HepG2 (cell line): ENCODE measurements around the gene TMEM145. TPM values are rescaled to one million over a fixed set of nuclear protein-coding genes. Genes with fewer than 3 reads are reported as not detected.

Experiments used
- ATAC-seq: fragments of 200-7000 bp; cut with Tn5 transposase; 3 replicates; pipeline ENCODE4 v1.9.1; 2020; ENCODE audit warnings: mild to moderate bottlenecking, moderate library complexity
- BruUV-seq: library from RNA; stranded (reverse); fragments of 400-500 nt; replicated peaks from 2 replicates; lab custom pipeline; 2021; lab: Mats Ljungman, UMichigan
- CTCF ChIA-PET: fragments of 300-600 bp; formaldehyde crosslinking; extraction: SDS; loops from one replicate; lab custom pipeline; 2021; ENCODE audit warnings: low total read pairs, inconsistent platforms, low intra/inter-chr PET ratio; lab: Yijun Ruan, JAX
- POLR2A ChIA-PET: fragments of 350-600 bp; sonication (Branson Sonifier 250); formaldehyde crosslinking; loops from one replicate; lab custom pipeline; 2020; ENCODE audit warnings: antibody characterized with exemption, inconsistent platforms; lab: Yijun Ruan, JAX
- DNase-seq: peaks from one replicate; pipeline ENCODE4 v3.0.0-alpha.2; 2015; ENCODE audit warnings: low spot score
- FAIRE-seq: peaks from 3 replicates; lab custom pipeline; 2011; peaks lifted over from hg19 to GRCh38; lab: Jason Lieb, UNC
- H2AFZ ChIP-seq: one replicate; pipeline ENCODE4 v1.6.1; 2011; ENCODE audit warnings: low read length, inconsistent platforms
- H3K27ac ChIP-seq: fragments of 300-600 bp; 3 replicates; pipeline ENCODE4 v1.8.0; 2011; ENCODE audit warnings: mixed run types, mild to moderate bottlenecking, mixed read lengths, low read length, inconsistent platforms; ENCODE audit not compliant: insufficient read depth; ENCODE audit errors: extremely low read length
- H3K27me3 ChIP-seq, 2 experiments: fragments of 200-600 bp in 1 of 2; 2 replicates in 1 of 2; 3 replicates in 1 of 2; pipeline versions ENCODE4 v1.6.0 to v1.8.0; 2011; ENCODE audit warnings: low read length in 2 of 2, mild to moderate bottlenecking in 2 of 2, moderate library complexity in 2 of 2, inconsistent platforms in 1 of 2; ENCODE audit not compliant: insufficient read depth in 2 of 2, control insufficient read depth in 1 of 2
- H3K36me3 ChIP-seq, 2 experiments: fragments of 200-600 bp in 1 of 2; replicated peaks in 1 of 2; 2 replicates in 1 of 2; 3 replicates in 1 of 2; pipeline versions ENCODE4 v1.5.1 to v1.8.0; 2011; ENCODE audit warnings: low read length in 2 of 2, inconsistent platforms in 1 of 2; ENCODE audit not compliant: insufficient read depth in 2 of 2, control insufficient read depth in 1 of 2
- H3K4me1 ChIP-seq: 2 replicates; pipeline ENCODE4 v1.5.1; 2012; ENCODE audit warnings: low read length, inconsistent platforms; ENCODE audit not compliant: insufficient read depth
- H3K4me2 ChIP-seq: 2 replicates; pipeline ENCODE4 v1.6.0; 2011; ENCODE audit warnings: low read depth, low read length, inconsistent platforms
- H3K4me3 ChIP-seq, 3 experiments: fragments of 200-600 bp in 1 of 3; sonication (generic), shearing (Covaris generic) in 1 of 3; replicated peaks in 1 of 3; 2 replicates each; pipeline ENCODE4 v1.5.1; 2011 to 2016; ENCODE audit warnings: low read length in 3 of 3, inconsistent platforms in 2 of 3, low read depth in 2 of 3, mild to moderate bottlenecking in 2 of 3, control low read depth in 1 of 3, mixed read lengths in 1 of 3; ENCODE audit not compliant: insufficient read depth in 1 of 3
- H3K79me2 ChIP-seq: one replicate; pipeline ENCODE4 v1.6.1; 2011; ENCODE audit warnings: low read length, inconsistent platforms; ENCODE audit not compliant: insufficient read depth
- H3K9ac ChIP-seq: 2 replicates; pipeline ENCODE4 v1.6.0; 2011; ENCODE audit warnings: mild to moderate bottlenecking, low read depth, low read length, inconsistent platforms; ENCODE audit not compliant: insufficient read depth
- H3K9me3 ChIP-seq: 2 replicates; pipeline ENCODE4 v1.5.1; 2012; ENCODE audit warnings: mild to moderate bottlenecking, low read length
- H4K20me1 ChIP-seq: 2 replicates; pipeline ENCODE4 v1.6.0; 2011; ENCODE audit warnings: inconsistent platforms, mild to moderate bottlenecking, low read length, moderate library complexity; ENCODE audit not compliant: insufficient read depth
- ATF2 ChIP-seq: sonication (generic); formaldehyde crosslinking; IDR thresholded peaks from 2 replicates; pipeline ENCODE4 v1.4.0; 2020; ENCODE audit warnings: missing genetic modification reagents
- MAF1 ChIP-seq: sonication (generic); formaldehyde crosslinking; IDR thresholded peaks from 2 replicates; pipeline ENCODE4 v1.5.0; 2020; ENCODE audit warnings: missing genetic modification reagents, borderline replicate concordance
- SSRP1 ChIP-seq: IDR thresholded peaks from 2 replicates; pipeline ENCODE4 v1.6.1; 2016; ENCODE audit warnings: control low read depth
- TP53 ChIP-seq: sonication (generic); formaldehyde crosslinking; conservative IDR thresholded peaks from 2 replicates; pipeline ENCODE4 v1.4.0; 2020; ENCODE audit warnings: missing genetic modification reagents
- ZNF646 ChIP-seq: sonication (generic); formaldehyde crosslinking; IDR thresholded peaks from 2 replicates; pipeline ENCODE4 v1.9.0; 2021; ENCODE audit warnings: mild to moderate bottlenecking, missing genetic modification reagents
- WGBS: methylation state at CpG from one replicate; pipeline ENCODE4 v1.1.6; 2017; ENCODE audit warnings: low lambda C conversion rate; 5-methylcytosine and 5-hydroxymethylcytosine counted together
- in situ Hi-C: cut with HindIII; loops from 2 replicates; pipeline ENCODE4 v1.10.0; 2017; ENCODE audit warnings: low pct_unique_long_range_greater_than_20kb; ENCODE audit not compliant: extremely low pct_ligation_motif_present
- intact Hi-C: fragments of 100-400 bp; cut with micrococcal nuclease; formaldehyde crosslinking; loops from one replicate; pipeline ENCODE4 v1.10.0; 2022; ENCODE audit not compliant: unreplicated experiment
- polyA plus RNA-seq, 8 experiments: library from polyadenylated mRNA; depleted of rRNA in 3 of 8; stranded (reverse) in 7 of 8; unstranded in 1 of 8; fragments of >200 nt; fragmentation: Illumina TruSeq in 4 of 8; extraction: Trizol in 4 of 8; gene quantifications; 2 replicates each; pipeline versions ENCODE4 v1.2.1 to v1.2.3, GENCODE V29; 2011 to 2016; ENCODE audit warnings: low read depth in 4 of 8, missing spikeins in 1 of 8, mixed read lengths in 1 of 8; ENCODE audit not compliant: insufficient read depth in 1 of 8
- total RNA-seq, 5 experiments: library from RNA; depleted of rRNA; stranded (reverse); fragments of >200 nt; fragmentation: Illumina TruSeq; extraction: Trizol; gene quantifications; 2 replicates each; pipeline ENCODE4 v1.2.3, GENCODE V29; 2016; ENCODE audit warnings: low read depth in 1 of 5

Gene TMEM145
- total and polyA plus RNA-seq, 2 of the 13 experiments (the other 11 are each of a cell fraction or from before 2014, with no cell fraction given) = 0.07 to 5.1 TPM

- ChIA-PET CTCF (no interaction called here), POLR2A (no interaction called here)
- ATAC-seq = no peak
- in situ Hi-C loops = no loop called here
- DNase-seq = no peak
- no peak for FAIRE-seq
- Histone ChIP-seq H3K27ac (no peak overlapping the region), H3K4me3 (no peak overlapping the region), H2AFZ (no peak overlapping the region), H3K79me2 (no peaks in the 10 kb centered on the region), H3K27me3 (no peaks in the 10 kb centered on the region), H3K4me1 (no peaks in the 10 kb centered on the region), H3K4me2 (no peak overlapping the region), H4K20me1 (no peaks in the 10 kb centered on the region), H3K9me3 (peaks cover 11% of the 10 kb centered on the region), H3K36me3 (peaks cover 13 to 16% of the 10 kb centered on the region in 2 experiments), H3K9ac (no peak overlapping the region)
- BruUV-seq = no TSS peak
- TF ChIP-seq MAF1 (CRISPR knock-in tag) (no peak), TP53 (CRISPR knock-in tag) (no peak), ZNF646 (CRISPR knock-in tag) (no peak), ATF2 (CRISPR knock-in tag) (no peak), SSRP1 (CRISPR knock-in tag) (no peak)
- intact Hi-C loops = no loop called here
- WGBS = 88% methylated on average over 2 of the region's 14 CpGs
These were observed 49.2 kb downstream of the TMEM145 start for GRCh38 chr19:42362342-42362741.
